Activated CD8-positive, alpha-beta memory T cell treated with anti-CD3 and anti-CD28 coated beads, Interleukin-2, amount 50 U/mL, for 4 hours (primary cell): ENCODE data around the gene CDKL2.
A peak's percentile ranks its signal among the peaks of the same experiment; 100 is the strongest.

Experiments used
- DNase-seq: peaks from one replicate; pipeline ENCODE4 v3.0.0-alpha.2; 2020

Gene CDKL2

GRCh38 chr4:75637827-75638226 lies 7.5 kb upstream of the CDKL2 start:
- DNase-seq: no peak

GRCh38 chr4:75637176-75637575 lies 6.8 kb upstream of the CDKL2 start:
- DNase-seq: no peak

GRCh38 chr4:75634951-75635350 lies 4.6 kb upstream of the CDKL2 start:
- no peak for DNase-seq

- DNase-seq: no peak
These were observed 4.0 kb upstream of the CDKL2 start for GRCh38 chr4:75634281-75634680.

- no peak for DNase-seq
These were observed 3.5 kb upstream of the CDKL2 start for GRCh38 chr4:75633846-75634245.

- DNase-seq: no peak
These were observed 605 bp upstream of the CDKL2 start for GRCh38 chr4:75630937-75631329.

GRCh38 chr4:75629239-75629638 lies 1.1 kb downstream of the CDKL2 start:
- no peak for DNase-seq

- DNase-seq: no peak
These were observed 7.3 kb downstream of the CDKL2 start for GRCh38 chr4:75623026-75623425.

GRCh38 chr4:75621715-75622114 lies 8.6 kb downstream of the CDKL2 start:
- DNase-seq: no peak

- no peak for DNase-seq
These were observed 18.0 kb downstream of the CDKL2 start for GRCh38 chr4:75612306-75612705.

GRCh38 chr4:75605928-75606327 lies 24.4 kb downstream of the CDKL2 start:
- DNase-seq: no peak

- DNase-seq: no peak
These were observed 30.7 kb downstream of the CDKL2 start for GRCh38 chr4:75599647-75600046.

GRCh38 chr4:75598390-75598789 lies 31.9 kb downstream of the CDKL2 start:
- no peak for DNase-seq

GRCh38 chr4:75596061-75596460 lies 34.3 kb downstream of the CDKL2 start:
- no peak for DNase-seq

- no peak for DNase-seq
These were observed 36.9 kb downstream of the CDKL2 start for GRCh38 chr4:75593393-75593792.

- no peak for DNase-seq
These were observed 46.3 kb downstream of the CDKL2 start for GRCh38 chr4:75584067-75584466.

GRCh38 chr4:75567725-75568124 lies 62.6 kb downstream of the CDKL2 start:
- DNase-seq: no peak

- DNase-seq: no peak
These were observed 63.4 kb downstream of the CDKL2 start for GRCh38 chr4:75566911-75567310.

- DNase-seq: no peak
These were observed 64.8 kb downstream of the CDKL2 start for GRCh38 chr4:75565481-75565880.

GRCh38 chr4:75564023-75564422 lies 66.3 kb downstream of the CDKL2 start:
- DNase-seq: no peak

- DNase-seq: no peak
These were observed 68.5 kb downstream of the CDKL2 start for GRCh38 chr4:75561789-75562188.

- DNase-seq: no peak
These were observed 72.6 kb downstream of the CDKL2 start for GRCh38 chr4:75557696-75558095.

- peak; percentile 24 for DNase-seq
These were observed 74.8 kb downstream of the CDKL2 start, which contains the start of gene ODAPH for GRCh38 chr4:75555294-75556164. ODAPH (plus strand) TSS chr4:75556066; CDS start chr4:75556083, 17 bp downstream.

GRCh38 chr4:75552452-75552851 lies 77.9 kb downstream of the CDKL2 start:
- DNase-seq: no peak

- no peak for DNase-seq
These were observed 81.3 kb downstream of the CDKL2 start for GRCh38 chr4:75549019-75549418.
